ENCODE data around the gene PPFIBP1.

DNA sequence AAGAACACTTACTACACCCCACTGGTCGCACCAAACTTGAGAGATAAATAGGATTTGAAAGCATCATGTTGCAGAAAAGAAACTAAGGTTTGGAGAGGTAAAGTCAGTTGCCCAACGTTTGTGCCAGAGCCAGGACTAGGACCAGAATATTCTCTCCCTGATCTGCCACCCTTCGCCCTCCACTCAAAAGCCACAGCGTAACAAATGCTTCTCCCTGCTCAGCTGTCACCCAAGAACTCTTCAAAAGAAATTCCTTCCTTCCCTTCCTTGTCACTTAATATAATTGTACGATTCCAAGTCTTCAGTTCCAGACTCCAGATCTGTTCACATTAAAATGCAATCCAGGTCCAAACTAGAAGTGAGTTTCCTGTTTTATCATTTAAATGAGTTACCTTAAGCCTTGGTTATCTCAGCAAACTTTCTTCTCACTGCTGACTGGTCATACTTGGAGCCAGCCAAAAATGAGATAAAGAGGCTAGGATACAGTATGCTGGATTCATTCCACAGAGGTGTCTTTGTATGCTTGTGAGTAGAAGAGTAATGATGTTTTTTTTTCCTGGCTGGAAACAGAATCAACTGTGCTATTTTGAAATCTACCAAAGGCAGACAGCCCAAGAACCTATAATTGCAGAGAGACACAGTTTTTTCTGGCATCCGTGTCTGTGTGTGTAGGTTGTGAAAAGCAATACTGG is 12.8 kb upstream of the PPFIBP1 start:
- TF ChIP-seq CTCF (IDR thresholded peaks at IDR 0.05 in 2 of 3, conservative IDR thresholded peaks at IDR 0.05 in 1 of 3; ENCODE audit: insufficient read depth in 2 of 3, low read depth in 1 of 3, low read length in 3 of 3) (no peak), MAZ (CRISPR knock-in tag; conservative IDR thresholded peaks at IDR 0.05 in 1 of 2, IDR thresholded peaks at IDR 0.05 in 1 of 2) (no peak), SMARCC2 (IDR thresholded peaks at IDR 0.05; ENCODE audit: low read depth) (no peak)

Data from K562 (cell line).